GM21390 (cell line): Measurements from ENCODE around the gene SART3.
"Not testable (repeated sequence)": the region's sequence is repeated elsewhere in the genome, so short reads cannot be mapped to it uniquely, and the experiment has no call there.

Experiments
- ATAC-seq: cut with Tn5 transposase; IDR thresholded peaks from one replicate; pipeline ENCODE4 v1.9.1; 2021; ENCODE audit not compliant: unreplicated experiment

SART3 gene

GRCh38 chr12:108597559-108598471 lies 36.8 kb upstream of the SART3 start, which contains the start of gene TMEM119:
TMEM119 (minus strand) TSS chr12:108598084; CDS start chr12:108592383, 5,701 bp downstream.
- no peak for ATAC-seq

GRCh38 chr12:108596854-108597558 lies 36.0 kb upstream of the SART3 start:
- ATAC-seq: no peak

GRCh38 chr12:108595711-108596647 lies 35.0 kb upstream of the SART3 start:
- no peak for ATAC-seq

GRCh38 chr12:108594960-108595710 lies 34.2 kb upstream of the SART3 start:
- no peak for ATAC-seq

- no peak for ATAC-seq
These were observed 33.4 kb upstream of the SART3 start for GRCh38 chr12:108594323-108594903.

- ATAC-seq: no peak
These were observed 31.3 kb upstream of the SART3 start for GRCh38 chr12:108592033-108592909.

GRCh38 chr12:108591267-108591980 lies 30.5 kb upstream of the SART3 start:
- no peak for ATAC-seq

- not testable (repeated sequence) for ATAC-seq
These were observed 29.5 kb upstream of the SART3 start for GRCh38 chr12:108590463-108590862.

GRCh38 chr12:108589840-108590229 lies 28.9 kb upstream of the SART3 start:
- no peak for ATAC-seq

GRCh38 chr12:108589028-108589839 lies 28.3 kb upstream of the SART3 start:
- no peak for ATAC-seq

GRCh38 chr12:108587826-108588225 lies 26.9 kb upstream of the SART3 start:
- ATAC-seq: no peak

GRCh38 chr12:108586306-108586705 lies 25.3 kb upstream of the SART3 start:
- no peak for ATAC-seq

GRCh38 chr12:108585864-108586263 lies 24.9 kb upstream of the SART3 start:
- no peak for ATAC-seq

- no peak for ATAC-seq
These were observed 23.6 kb upstream of the SART3 start for GRCh38 chr12:108584456-108585065.

GRCh38 chr12:108583991-108584390 lies 23.0 kb upstream of the SART3 start:
- no peak for ATAC-seq

GRCh38 chr12:108582978-108583770 lies 22.2 kb upstream of the SART3 start:
- no peak for ATAC-seq
